Effector memory CD8-positive, alpha-beta T cell (primary cell): ENCODE results near the gene COQ3.
A peak's percentile ranks its signal among the peaks of the same experiment; 100 is the strongest.

Source experiments
- ATAC-seq: fragments of 150-1000 bp; cut with Tn5 transposase; replicated peaks from 2 replicates; pipeline ENCODE4 v1.10.0; 2021; ENCODE audit warnings: mild to moderate bottlenecking, moderate library complexity
- DNase-seq, 3 experiments: peaks; one replicate each; pipeline ENCODE4 v3.0.0; 2021
- H3K27ac Mint-ChIP-seq, 2 donors: one replicate each; pipeline ENCODE4 v1.8.0; 2022; ENCODE audit warnings: mild to moderate bottlenecking in 2 of 2, mixed read lengths in 2 of 2, moderate library complexity in 2 of 2
- H3K27me3 Mint-ChIP-seq, 2 donors: one replicate each; pipeline ENCODE4 v1.8.0; 2022; ENCODE audit warnings: mixed read lengths in 2 of 2
- H3K36me3 Mint-ChIP-seq: one replicate; pipeline ENCODE4 v1.8.0; 2022; ENCODE audit warnings: mild to moderate bottlenecking, moderate library complexity, mixed read lengths; ENCODE audit not compliant: insufficient read depth
- H3K4me1 Mint-ChIP-seq, 2 donors: one replicate each; pipeline ENCODE4 v1.8.0; 2022; ENCODE audit warnings: low read depth in 2 of 2, mixed read lengths in 2 of 2
- H3K4me3 Mint-ChIP-seq, 2 donors: one replicate each; pipeline ENCODE4 v1.8.0; 2022; ENCODE audit warnings: mild to moderate bottlenecking in 2 of 2, mixed read lengths in 2 of 2, moderate library complexity in 2 of 2
- H3K9me3 Mint-ChIP-seq, 2 donors: one replicate each; pipeline ENCODE4 v1.8.0; 2022; ENCODE audit warnings: mixed read lengths in 2 of 2

Gene COQ3

DNA sequence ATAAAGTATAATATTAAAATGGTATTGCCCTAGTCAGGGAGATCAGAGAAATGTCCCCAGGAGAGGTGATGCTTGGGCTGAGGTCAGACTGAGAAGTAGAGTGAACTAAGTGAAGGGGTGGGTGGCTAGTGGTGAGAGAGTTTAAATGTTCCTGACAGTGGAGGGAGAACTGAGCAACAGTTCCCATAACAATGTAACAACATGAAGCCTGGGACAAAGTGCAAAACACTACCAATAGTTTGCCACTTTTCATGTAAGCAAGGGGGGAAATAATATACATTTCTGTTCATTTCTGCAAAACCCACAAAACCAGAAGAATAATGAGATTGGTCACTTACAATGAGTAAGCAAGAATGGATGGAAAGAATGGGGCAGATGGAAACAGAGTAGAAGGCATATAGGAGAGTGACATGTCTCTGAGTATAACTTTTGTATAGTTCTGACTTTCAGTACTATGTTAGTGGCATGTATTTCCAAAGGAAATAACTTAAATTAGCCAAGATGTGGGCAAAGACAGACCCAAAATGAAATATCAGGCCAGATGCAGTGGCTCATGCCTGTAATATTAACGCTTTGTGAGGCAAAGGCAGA, 31.2 kb downstream of the COQ3 start:
- Mint-ChIP-seq H3K4me3 (no peak overlapping the region), H3K27ac (no peak overlapping the region), H3K36me3 (no peaks in the 10 kb centered on the region), H3K4me1 (no peaks in the 10 kb centered on the region), H3K27me3 (peaks cover 12 to 18% of the 10 kb centered on the region in 2 donors), H3K9me3 (no peaks in the 10 kb centered on the region)
- no peak for DNase-seq
- no peak for ATAC-seq

- DNase-seq: no peak
- H3K4me1 Mint-ChIP-seq: no peaks in the 10 kb centered on the region
- no peaks in the 10 kb centered on the region for H3K9me3 Mint-ChIP-seq
- H3K27me3 Mint-ChIP-seq: peaks cover 29 to 32% of the 10 kb centered on the region in 2 donors
- no peak for ATAC-seq
- no peaks in the 10 kb centered on the region for H3K36me3 Mint-ChIP-seq
- no peak overlapping the region for H3K4me3 Mint-ChIP-seq
- no peak overlapping the region for H3K27ac Mint-ChIP-seq
These were observed 34.2 kb downstream of the COQ3 start for GRCh38 chr6:99359800-99360199.

DNA sequence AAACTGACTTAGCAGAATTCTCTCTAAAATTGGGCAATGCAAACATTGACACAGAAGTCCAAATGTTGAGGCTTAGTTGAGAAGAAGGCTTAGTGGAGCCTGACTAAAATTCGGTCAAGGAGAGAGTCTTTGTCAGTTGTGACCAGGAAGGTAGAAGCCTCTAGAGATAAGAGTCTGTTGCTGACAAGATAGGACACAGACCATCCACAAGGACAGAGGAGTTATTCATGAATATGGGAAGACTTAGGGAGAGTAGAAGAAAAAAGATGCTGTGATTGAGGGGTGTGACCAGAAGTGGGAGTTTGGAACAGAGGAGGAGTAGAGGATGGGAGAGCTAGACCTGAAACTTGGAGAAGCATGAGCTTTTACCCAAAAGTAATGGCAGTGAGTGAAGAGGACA, 37.4 kb downstream of the COQ3 start:
- no peak for DNase-seq
- no peak overlapping the region for H3K4me3 Mint-ChIP-seq
- ATAC-seq: no peak
- H3K27ac Mint-ChIP-seq: no peak overlapping the region
- no peaks in the 10 kb centered on the region for H3K36me3 Mint-ChIP-seq
- H3K4me1 Mint-ChIP-seq: no peaks in the 10 kb centered on the region
- no peaks in the 10 kb centered on the region for H3K9me3 Mint-ChIP-seq
- peaks cover 42 to 44% of the 10 kb centered on the region in 2 donors for H3K27me3 Mint-ChIP-seq

- no peak for ATAC-seq
- DNase-seq: no peak
- H3K9me3 Mint-ChIP-seq: no peaks in the 10 kb centered on the region
- no peak overlapping the region for H3K4me3 Mint-ChIP-seq
- no peaks in the 10 kb centered on the region for H3K36me3 Mint-ChIP-seq
- peaks cover 3% of the 10 kb centered on the region in 2 donors for H3K4me1 Mint-ChIP-seq
- no peak overlapping the region for H3K27ac Mint-ChIP-seq
- H3K27me3 Mint-ChIP-seq: peaks cover 46 to 51% of the 10 kb centered on the region in 2 donors
These were observed 39.0 kb downstream of the COQ3 start for GRCh38 chr6:99354983-99355382.

- no peak overlapping the region for H3K27ac Mint-ChIP-seq
These were observed 40.9 kb downstream of the COQ3 start for GRCh38 chr6:99353126-99353525.

DNA sequence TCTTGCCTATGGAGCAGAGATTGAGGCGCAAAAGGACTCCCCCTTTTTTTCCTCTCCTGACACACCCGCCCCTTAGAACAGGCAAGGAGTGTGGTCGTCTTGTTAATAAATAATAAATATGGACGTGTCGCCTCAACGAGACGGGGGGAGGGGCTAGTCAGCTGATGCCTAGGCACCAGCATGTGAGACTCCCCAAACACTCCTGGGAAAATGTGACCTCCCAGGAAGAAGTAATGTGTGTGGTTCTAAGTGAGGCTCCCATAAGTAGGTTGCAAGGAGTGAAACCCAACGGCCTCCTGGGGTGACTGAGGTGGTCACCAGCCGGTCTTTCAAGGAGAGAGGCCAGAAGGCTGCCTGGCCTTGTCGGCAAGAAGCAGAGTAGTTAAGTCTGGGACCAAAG, 43.4 kb downstream of the COQ3 start:
- DNase-seq (no peak), ATAC-seq (no peak)
- no peaks in the 10 kb centered on the region for H3K9me3 Mint-ChIP-seq
- H3K36me3 Mint-ChIP-seq: no peaks in the 10 kb centered on the region
- H3K27me3 Mint-ChIP-seq: peaks cover 58 to 67% of the 10 kb centered on the region in 2 donors
- H3K4me1 Mint-ChIP-seq: peaks cover 3% of the 10 kb centered on the region in 2 donors
- no peak overlapping the region for H3K27ac Mint-ChIP-seq
- no peak overlapping the region for H3K4me3 Mint-ChIP-seq

More at GRCh38 chr6:99353126-99353525, 40.9 kb downstream of the COQ3 start:
- DNase-seq: no peak
- peaks cover 57 to 61% of the 10 kb centered on the region in 2 donors for H3K27me3 Mint-ChIP-seq
- H3K36me3 Mint-ChIP-seq: no peaks in the 10 kb centered on the region
- no peak for ATAC-seq
- H3K4me1 Mint-ChIP-seq: peaks cover 3% of the 10 kb centered on the region in 2 donors
- H3K4me3 Mint-ChIP-seq: no peak overlapping the region
- no peaks in the 10 kb centered on the region for H3K9me3 Mint-ChIP-seq

DNA sequence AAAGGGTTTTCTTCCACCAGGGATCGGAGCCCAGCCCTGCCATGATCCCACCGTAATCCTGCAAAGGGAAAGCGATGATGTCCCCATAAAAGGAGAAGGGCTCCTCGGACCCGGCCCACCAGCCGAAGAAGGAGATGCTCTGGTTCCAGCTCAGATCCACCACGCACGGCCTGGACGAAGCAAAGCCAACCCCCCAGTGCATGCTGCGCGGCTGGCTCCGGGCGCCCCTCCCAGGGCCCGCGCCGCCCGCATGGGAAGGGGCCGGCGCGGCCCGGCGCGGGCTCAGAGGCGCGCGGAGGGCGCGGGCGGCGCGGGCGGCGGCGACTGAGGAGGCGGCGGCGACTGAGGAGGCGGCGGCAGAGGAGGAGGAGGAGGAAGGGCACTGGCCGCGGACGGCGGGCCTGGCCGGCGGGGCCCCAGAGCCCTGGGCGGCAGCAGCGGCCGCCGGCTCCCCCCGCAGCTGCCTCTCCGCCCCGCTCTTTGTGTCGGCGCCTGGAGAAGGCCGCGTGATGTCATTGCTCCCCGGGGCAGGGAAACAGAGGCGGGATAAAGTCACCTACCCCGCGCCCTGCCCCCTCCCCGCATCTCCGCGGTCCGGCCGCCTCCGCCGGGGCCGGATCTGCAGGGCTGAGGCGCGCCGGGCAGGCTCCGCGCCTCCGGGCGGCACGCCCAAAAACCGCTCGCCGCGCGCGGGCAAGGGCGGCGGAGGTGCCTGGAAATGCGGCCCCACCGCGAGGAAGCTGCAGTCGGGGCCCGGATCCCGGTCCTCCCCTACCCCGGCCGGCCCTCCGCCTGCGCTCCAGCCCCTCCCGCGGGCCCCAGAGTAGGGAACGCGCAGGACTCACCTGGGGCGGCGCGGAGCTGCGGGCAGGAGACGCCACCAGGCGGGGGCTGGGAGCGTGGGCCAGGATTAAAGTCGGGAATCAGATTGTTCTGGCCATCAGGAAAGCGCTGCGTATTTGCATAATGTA, 44.5 kb downstream of the COQ3 start, which contains the start of gene FAXC:
TSS of gene FAXC (minus strand) at position 504 of the 971 bp plus-strand sequence. CDS start at position 202, 302 bp downstream.
- H3K27ac Mint-ChIP-seq: no peak within 1 kb of the TSS
- H3K9me3 Mint-ChIP-seq: no peaks in the 10 kb centered on the region
- peaks cover 50 to 67% of the 10 kb centered on the region in 2 donors for H3K27me3 Mint-ChIP-seq
- peak; percentile 8 for ATAC-seq
- DNase-seq: no peak
- H3K4me3 Mint-ChIP-seq: peak within 1 kb of the TSS; percentile 20 to 37
- H3K36me3 Mint-ChIP-seq: no peaks in the 10 kb centered on the region
- H3K4me1 Mint-ChIP-seq: peaks cover 3% of the 10 kb centered on the region in 2 donors

- peak overlapping the region in 1 of 2 donors; percentile 6 for H3K4me3 Mint-ChIP-seq
- H3K4me1 Mint-ChIP-seq: peaks cover 3% of the 10 kb centered on the region in 2 donors
- DNase-seq: no peak
- ATAC-seq: no peak
- H3K27ac Mint-ChIP-seq: no peak overlapping the region
- peaks cover 44 to 68% of the 10 kb centered on the region in 2 donors for H3K27me3 Mint-ChIP-seq
- H3K9me3 Mint-ChIP-seq: no peaks in the 10 kb centered on the region
- no peaks in the 10 kb centered on the region for H3K36me3 Mint-ChIP-seq
These were observed 45.5 kb downstream of the COQ3 start for GRCh38 chr6:99348288-99349170.

DNA sequence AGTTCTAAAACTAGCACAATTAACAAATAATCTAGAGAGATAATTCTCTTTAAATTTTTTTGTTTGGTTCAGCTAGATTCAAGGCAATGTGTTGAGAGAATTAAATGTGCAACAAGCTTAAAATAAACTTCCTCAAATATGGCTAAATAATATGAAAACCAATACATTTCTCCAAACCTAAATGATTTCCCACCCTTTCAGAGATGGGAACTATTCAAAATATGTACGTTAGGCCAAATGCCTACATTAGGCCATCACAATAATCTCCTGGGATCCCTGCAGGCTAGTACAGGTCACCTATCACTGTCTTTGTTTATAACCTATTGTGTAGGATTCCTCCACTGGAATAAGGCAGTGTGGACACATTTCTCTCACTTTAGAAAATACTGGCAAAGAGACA, 46.2 kb downstream of the COQ3 start:
- ATAC-seq (no peak), DNase-seq (no peak)
- Mint-ChIP-seq H3K9me3 (no peaks in the 10 kb centered on the region), H3K4me3 (no peak overlapping the region), H3K27ac (no peak overlapping the region), H3K4me1 (peaks cover 3% of the 10 kb centered on the region in 2 donors), H3K36me3 (no peaks in the 10 kb centered on the region), H3K27me3 (peaks cover 40 to 71% of the 10 kb centered on the region in 2 donors)

DNA sequence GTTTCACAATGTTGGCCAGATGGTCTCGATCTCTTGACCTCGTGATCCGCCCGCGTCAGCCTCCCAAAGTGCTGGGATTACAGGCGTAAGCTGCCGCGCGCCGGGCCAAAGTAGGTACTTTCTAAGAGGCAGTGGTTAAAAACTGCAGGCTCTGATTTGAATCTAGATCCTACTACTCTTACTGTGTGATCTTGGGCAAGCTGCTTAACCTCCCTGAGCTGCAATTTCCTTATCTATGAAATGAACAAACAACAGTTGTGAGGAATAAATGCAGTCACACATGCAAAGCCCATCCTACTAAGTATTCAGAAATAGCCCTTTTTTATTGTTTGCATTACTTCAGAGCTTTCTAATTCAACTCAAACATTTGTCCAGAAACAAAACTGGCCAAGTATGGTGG, 47.4 kb downstream of the COQ3 start:
- no peak for ATAC-seq
- H3K27me3 Mint-ChIP-seq: peaks cover 35 to 66% of the 10 kb centered on the region in 2 donors
- DNase-seq: no peak
- H3K9me3 Mint-ChIP-seq: no peaks in the 10 kb centered on the region
- no peak overlapping the region for H3K4me3 Mint-ChIP-seq
- H3K36me3 Mint-ChIP-seq: no peaks in the 10 kb centered on the region
- H3K4me1 Mint-ChIP-seq: peaks cover 3% of the 10 kb centered on the region in 2 donors
- H3K27ac Mint-ChIP-seq: no peak overlapping the region

DNA sequence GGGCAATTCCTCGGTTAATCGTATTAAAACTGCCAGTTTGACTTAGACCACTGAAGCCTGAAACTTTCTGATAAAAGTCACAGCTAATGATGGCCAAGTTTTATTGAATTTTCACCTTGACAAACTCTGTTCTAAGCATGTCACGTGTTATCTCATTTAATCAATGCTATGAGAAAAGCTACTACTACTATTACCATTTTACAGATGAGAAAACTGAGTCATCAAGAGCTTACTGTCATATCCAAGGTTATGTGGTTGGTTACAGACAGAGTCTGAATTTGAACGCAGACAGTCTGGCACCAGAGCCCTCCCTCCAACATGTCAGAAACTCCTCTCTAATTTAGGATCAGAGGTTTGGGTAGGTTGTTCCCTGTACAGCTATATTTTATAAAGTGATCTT, 48.8 kb downstream of the COQ3 start:
- no peaks in the 10 kb centered on the region for H3K36me3 Mint-ChIP-seq
- ATAC-seq (no peak), DNase-seq (no peak)
- H3K27me3 Mint-ChIP-seq: peaks cover 22 to 52% of the 10 kb centered on the region in 2 donors
- no peak overlapping the region for H3K27ac Mint-ChIP-seq
- H3K4me3 Mint-ChIP-seq: no peak overlapping the region
- peaks cover under 1 to 2% of the 10 kb centered on the region in 2 donors for H3K4me1 Mint-ChIP-seq
- H3K9me3 Mint-ChIP-seq: no peaks in the 10 kb centered on the region

GRCh38 chr6:99344289-99344688, 49.7 kb downstream of the COQ3 start:
- Mint-ChIP-seq H3K9me3 (no peaks in the 10 kb centered on the region), H3K4me3 (no peak overlapping the region), H3K4me1 (no peaks in the 10 kb centered on the region), H3K27me3 (peaks cover 20 to 50% of the 10 kb centered on the region in 2 donors), H3K27ac (no peak overlapping the region), H3K36me3 (no peaks in the 10 kb centered on the region)
- no peak for DNase-seq
- no peak for ATAC-seq

DNA sequence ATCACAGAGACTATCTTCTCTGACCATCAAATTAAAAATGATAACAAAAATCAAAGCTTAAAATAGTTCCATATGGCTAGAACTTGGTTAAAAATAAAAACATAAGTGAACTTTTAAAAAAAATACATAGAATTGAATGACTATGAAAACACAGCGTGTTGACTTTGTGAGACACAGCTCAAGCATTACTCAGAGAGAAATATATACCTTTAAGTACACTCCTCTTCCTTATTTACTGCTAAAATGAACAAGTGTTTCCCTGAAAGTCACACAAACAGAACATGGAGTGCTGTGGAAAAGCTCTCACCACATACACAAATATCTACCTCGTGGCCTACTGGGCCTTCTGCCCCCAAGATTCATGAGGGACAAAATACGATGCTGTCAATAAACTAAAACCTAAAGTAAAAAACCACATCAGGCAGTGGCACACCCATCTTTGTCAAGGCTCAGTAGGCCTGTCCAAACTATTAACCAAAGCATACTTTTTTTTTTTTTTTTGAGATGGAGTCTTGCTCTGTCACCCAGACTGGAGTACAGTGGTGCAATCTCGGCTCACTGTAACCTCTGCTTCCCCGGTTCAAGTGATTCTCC, 52.0 kb downstream of the COQ3 start:
- peaks cover 21 to 50% of the 10 kb centered on the region in 2 donors for H3K27me3 Mint-ChIP-seq
- no peak for ATAC-seq

More for the DNA sequence above, 52.0 kb downstream of the COQ3 start:
- Mint-ChIP-seq H3K9me3 (no peaks in the 10 kb centered on the region), H3K4me1 (no peaks in the 10 kb centered on the region), H3K36me3 (no peaks in the 10 kb centered on the region), H3K4me3 (no peak overlapping the region), H3K27ac (no peak overlapping the region)
- no peak for DNase-seq
